ENCODE data around the gene GPATCH11. TPM values are rescaled to one million over a fixed set of nuclear protein-coding genes. Genes with fewer than 3 reads are reported as not detected.

Gene GPATCH11
- total RNA-seq: 1 to 10 TPM; 5.6 to 9.0 TPM

DNA sequence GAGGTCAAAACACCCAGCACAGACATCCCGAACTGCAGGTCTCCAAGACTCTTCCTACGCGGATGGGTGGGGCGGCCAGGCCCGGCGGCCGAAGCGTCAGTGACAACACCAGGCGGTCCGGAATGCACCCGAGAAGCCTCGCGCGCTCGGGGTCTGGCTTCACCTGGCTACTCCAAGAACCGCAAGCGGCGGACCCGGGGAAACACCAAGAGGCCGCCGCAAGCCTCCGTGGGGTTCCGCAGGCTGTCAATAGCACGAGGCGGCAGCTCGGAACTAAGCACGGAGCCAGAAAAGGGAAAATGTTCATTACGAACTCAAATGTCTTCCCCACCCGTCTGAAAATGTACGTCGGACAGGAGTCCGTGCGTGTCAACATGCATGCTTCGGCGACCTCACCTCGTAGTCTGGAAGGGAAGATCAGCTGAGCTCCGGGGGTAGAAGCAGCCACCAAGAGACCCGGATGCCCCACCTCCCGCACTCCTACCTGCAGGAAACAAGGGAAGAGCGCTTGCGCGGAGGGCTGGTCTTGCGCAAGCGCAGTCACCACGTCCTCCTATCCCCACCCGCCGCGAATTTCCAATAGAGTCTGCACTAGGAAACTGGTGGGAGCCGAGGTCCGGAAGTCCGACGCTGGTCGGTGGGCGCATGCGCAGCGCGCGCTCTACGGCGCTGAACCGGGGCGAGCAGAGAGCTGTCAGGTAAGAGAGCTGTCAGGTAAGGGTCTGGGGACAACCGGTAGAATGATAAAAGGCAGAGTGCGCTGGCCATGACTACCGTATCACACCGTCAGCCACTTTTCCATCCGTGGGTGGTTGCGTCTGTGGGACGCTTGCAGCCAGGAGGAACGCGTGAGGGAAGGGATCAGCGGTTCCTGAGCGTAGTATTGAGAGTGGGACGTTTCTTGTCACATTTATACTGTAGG is at the start of gene GPATCH11, which contains the start of gene HEATR5B:
TSS of gene GPATCH11 (plus strand) at position 646 of the 922 bp plus-strand sequence. CDS start 3,864 bp downstream, outside the sequence.
TSS of gene HEATR5B (minus strand) at position 500 of the 922 bp plus-strand sequence. CDS start 958 bp downstream, outside the sequence.
- H3K4me1 ChIP-seq (ENCODE audit: control insufficient read depth in 1 of 2, low read depth in 2 of 2): peaks cover 13 to 37% of the 10 kb centered on the region in 2 donors

DNA sequence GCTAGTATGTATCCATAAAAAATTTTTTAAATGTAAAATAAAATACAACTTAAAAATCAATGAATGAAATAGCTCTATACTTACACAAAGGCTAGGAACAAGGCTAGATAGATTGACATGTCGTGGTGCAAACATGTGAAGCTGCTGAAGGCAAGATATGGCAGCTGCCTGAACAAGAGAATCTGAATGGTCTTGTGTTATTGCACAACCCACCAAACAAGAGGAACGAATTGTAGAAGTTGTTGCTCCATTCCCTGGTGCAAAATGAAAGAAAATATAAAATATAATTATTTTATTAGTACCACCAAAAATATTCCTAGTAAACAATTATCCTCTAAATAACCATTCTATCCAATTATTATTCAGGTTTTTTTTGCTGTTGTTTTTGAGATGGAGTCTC is 46.5 kb upstream of the GPATCH11 start:
- Histone ChIP-seq H3K4me3 (no peak overlapping the region), H3K27ac (no peak overlapping the region), H3K9me3 (no peaks in the 10 kb centered on the region), H3K4me1 (ENCODE audit: control insufficient read depth in 1 of 2, low read depth in 2 of 2) (no peaks in the 10 kb centered on the region), H3K36me3 (peaks cover 8% of the 10 kb centered on the region), H3K27me3 (replicated peaks; ENCODE audit: insufficient read depth) (no peaks in the 10 kb centered on the region)
- TF ChIP-seq, protein P1, sequence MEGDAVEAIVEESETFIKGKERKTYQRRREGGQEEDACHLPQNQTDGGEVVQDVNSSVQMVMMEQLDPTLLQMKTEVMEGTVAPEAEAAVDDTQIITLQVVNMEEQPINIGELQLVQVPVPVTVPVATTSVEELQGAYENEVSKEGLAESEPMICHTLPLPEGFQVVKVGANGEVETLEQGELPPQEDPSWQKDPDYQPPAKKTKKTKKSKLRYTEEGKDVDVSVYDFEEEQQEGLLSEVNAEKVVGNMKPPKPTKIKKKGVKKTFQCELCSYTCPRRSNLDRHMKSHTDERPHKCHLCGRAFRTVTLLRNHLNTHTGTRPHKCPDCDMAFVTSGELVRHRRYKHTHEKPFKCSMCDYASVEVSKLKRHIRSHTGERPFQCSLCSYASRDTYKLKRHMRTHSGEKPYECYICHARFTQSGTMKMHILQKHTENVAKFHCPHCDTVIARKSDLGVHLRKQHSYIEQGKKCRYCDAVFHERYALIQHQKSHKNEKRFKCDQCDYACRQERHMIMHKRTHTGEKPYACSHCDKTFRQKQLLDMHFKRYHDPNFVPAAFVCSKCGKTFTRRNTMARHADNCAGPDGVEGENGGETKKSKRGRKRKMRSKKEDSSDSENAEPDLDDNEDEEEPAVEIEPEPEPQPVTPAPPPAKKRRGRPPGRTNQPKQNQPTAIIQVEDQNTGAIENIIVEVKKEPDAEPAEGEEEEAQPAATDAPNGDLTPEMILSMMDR (IDR thresholded peaks at IDR 0.05): no peak
- DNase-seq (ENCODE audit: low spot score): no peak
- no peak for ATAC-seq (ENCODE audit: insufficient number of reproducible peaks, low FRiP score, low read depth)

More for the DNA sequence above, at the start of gene GPATCH11, which contains the start of gene HEATR5B:
- Histone ChIP-seq H3K36me3 (peaks cover 7% of the 10 kb centered on the region), H3K9me3 (no peaks in the 10 kb centered on the region), H3K27me3 (replicated peaks; ENCODE audit: insufficient read depth) (no peaks in the 10 kb centered on the region), H3K27ac (peak within 1 kb of the TSS; percentile 61 to 68), H3K4me3 (peak within 1 kb of the TSS; percentile 74)
- TF ChIP-seq, protein P1 (IDR thresholded peaks at IDR 0.05): no peak
- DNase-seq (ENCODE audit: low spot score) (peak; percentile 84), ATAC-seq (ENCODE audit: insufficient number of reproducible peaks, low FRiP score, low read depth) (peak; percentile 95)

DNA sequence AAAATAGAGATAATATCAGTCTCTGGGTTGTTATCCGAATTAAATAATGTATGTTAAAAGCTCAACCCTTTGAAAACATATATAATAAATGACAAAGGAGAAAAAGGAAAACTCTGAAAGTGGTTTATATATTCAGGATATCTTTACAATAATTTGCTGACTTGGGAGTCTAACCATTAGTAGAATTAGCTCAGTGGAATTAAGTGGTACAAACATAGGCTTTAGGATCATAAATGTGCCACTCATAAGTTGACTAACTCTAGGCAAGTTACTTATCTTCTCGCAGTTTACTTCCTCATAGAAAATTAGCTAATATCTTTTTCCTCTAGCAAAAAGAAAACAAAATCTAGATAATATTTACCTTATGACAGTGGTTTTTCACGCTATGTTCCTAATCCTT is 44.7 kb upstream of the GPATCH11 start:
- Histone ChIP-seq H3K4me3 (no peak overlapping the region), H3K27ac (no peak overlapping the region), H3K4me1 (ENCODE audit: control insufficient read depth in 1 of 2, low read depth in 2 of 2) (no peaks in the 10 kb centered on the region), H3K27me3 (replicated peaks; ENCODE audit: insufficient read depth) (no peaks in the 10 kb centered on the region), H3K36me3 (peaks cover 8% of the 10 kb centered on the region), H3K9me3 (no peaks in the 10 kb centered on the region)
- TF ChIP-seq, protein P1 (IDR thresholded peaks at IDR 0.05): no peak
- no peak for ATAC-seq (ENCODE audit: insufficient number of reproducible peaks, low FRiP score, low read depth)
- no peak for DNase-seq (ENCODE audit: low spot score)

GRCh38 chr2:37052600-37053332 is 31.6 kb upstream of the GPATCH11 start:
- Histone ChIP-seq H3K27ac (no peak overlapping the region), H3K4me3 (no peak overlapping the region), H3K9me3 (no peaks in the 10 kb centered on the region), H3K4me1 (ENCODE audit: control insufficient read depth in 1 of 2, low read depth in 2 of 2) (no peaks in the 10 kb centered on the region), H3K36me3 (peaks cover 21% of the 10 kb centered on the region), H3K27me3 (replicated peaks; ENCODE audit: insufficient read depth) (no peaks in the 10 kb centered on the region)
- ATAC-seq (ENCODE audit: insufficient number of reproducible peaks, low FRiP score, low read depth) (no peak), DNase-seq (ENCODE audit: low spot score) (no peak)
- TF ChIP-seq, protein P1 (IDR thresholded peaks at IDR 0.05): no peak

- Histone ChIP-seq H3K4me1 (ENCODE audit: control insufficient read depth in 1 of 2, low read depth in 2 of 2) (no peaks in the 10 kb centered on the region), H3K9me3 (no peaks in the 10 kb centered on the region), H3K27me3 (replicated peaks; ENCODE audit: insufficient read depth) (no peaks in the 10 kb centered on the region), H3K36me3 (peaks cover 28% of the 10 kb centered on the region), H3K27ac (no peak overlapping the region), H3K4me3 (no peak overlapping the region)
- DNase-seq (ENCODE audit: low spot score) (no peak), ATAC-seq (ENCODE audit: insufficient number of reproducible peaks, low FRiP score, low read depth) (no peak)
- TF ChIP-seq, protein P1 (IDR thresholded peaks at IDR 0.05): no peak
These were observed 24.5 kb upstream of the GPATCH11 start for GRCh38 chr2:37059841-37060240.
